GM10266 (cell line): ENCODE results near the gene PM20D2.
A peak's percentile ranks its signal among the peaks of the same experiment; 100 is the strongest.

Experiments used
- DNase-seq: peaks from one replicate; pipeline ENCODE4 v3.0.0; 2012; ENCODE audit errors: extremely low spot score
- CTCF ChIP-seq: IDR thresholded peaks from 2 replicates; pipeline ENCODE4 v1.5.1; 2012; ENCODE audit warnings: mild to moderate bottlenecking, low read depth; ENCODE audit not compliant: control insufficient read depth, insufficient read depth; ENCODE audit errors: missing control alignments

Gene PM20D2

GRCh38 chr6:89144354-89144906 is 1.4 kb upstream of the PM20D2 start:
- DNase-seq, result no peak
- TF ChIP-seq CTCF, result no peak

GRCh38 chr6:89145091-89145955 is 532 bp upstream of the PM20D2 start:
- DNase-seq, result peak; percentile 86
- TF ChIP-seq CTCF, result no peak

GRCh38 chr6:89146718-89147700 is 1.2 kb downstream of the PM20D2 start:
- TF ChIP-seq CTCF, result no peak
- no peak for DNase-seq

- TF ChIP-seq CTCF, result no peak
- no peak for DNase-seq
These were observed 2.3 kb downstream of the PM20D2 start for GRCh38 chr6:89148016-89148750.

- TF ChIP-seq CTCF, result no peak
- no peak for DNase-seq
These were observed 8.3 kb downstream of the PM20D2 start for GRCh38 chr6:89154131-89154530.

- DNase-seq, result no peak
- TF ChIP-seq CTCF, result no peak
These were observed 14.7 kb downstream of the PM20D2 start for GRCh38 chr6:89160331-89161092.
